ENCODE data around the gene ALMS1.
"Not testable (repeated sequence)": the region's sequence is repeated elsewhere in the genome, so short reads cannot be mapped to it uniquely, and the experiment has no call there.

The ALMS1 gene

GRCh38 chr2:73516033-73516432, 130.4 kb downstream of the ALMS1 start:
- DNase-seq (ENCODE audit: low spot score), result no peak

- no peak for DNase-seq (ENCODE audit: low spot score)
Observed at GRCh38 chr2:73528688-73529087, 143.1 kb downstream of the ALMS1 start.

GRCh38 chr2:73530773-73531172, 145.1 kb downstream of the ALMS1 start:
- DNase-seq (ENCODE audit: low spot score), result not testable (repeated sequence)

GRCh38 chr2:73532381-73532780, 146.7 kb downstream of the ALMS1 start:
- no peak for DNase-seq (ENCODE audit: low spot score)

GRCh38 chr2:73536133-73536840, 150.7 kb downstream of the ALMS1 start:
- DNase-seq (ENCODE audit: low spot score), result no peak

GRCh38 chr2:73560875-73561274, 175.2 kb downstream of the ALMS1 start:
- DNase-seq (ENCODE audit: low spot score), result not testable (repeated sequence)

- no peak for DNase-seq (ENCODE audit: low spot score)
Observed at GRCh38 chr2:73561422-73561821, 175.8 kb downstream of the ALMS1 start.

GRCh38 chr2:73564986-73565385, 179.3 kb downstream of the ALMS1 start:
- DNase-seq (ENCODE audit: low spot score), result no peak

GRCh38 chr2:73566288-73566878, 180.7 kb downstream of the ALMS1 start:
- DNase-seq (ENCODE audit: low spot score), result no peak

GRCh38 chr2:73575261-73575660, 189.6 kb downstream of the ALMS1 start:
- no peak for DNase-seq (ENCODE audit: low spot score)

GRCh38 chr2:73582364-73582763, 196.7 kb downstream of the ALMS1 start:
- DNase-seq (ENCODE audit: low spot score), result no peak

GRCh38 chr2:73588177-73588576, 202.5 kb downstream of the ALMS1 start:
- no peak for DNase-seq (ENCODE audit: low spot score)

- no peak for DNase-seq (ENCODE audit: low spot score)
Observed at GRCh38 chr2:73593680-73594079, 208.0 kb downstream of the ALMS1 start.

- DNase-seq (ENCODE audit: low spot score), result no peak
Observed at GRCh38 chr2:73594251-73594650, 208.6 kb downstream of the ALMS1 start.

GRCh38 chr2:73601780-73602179, 216.1 kb downstream of the ALMS1 start:
- no peak for DNase-seq (ENCODE audit: low spot score)

GRCh38 chr2:73603099-73603588, 217.5 kb downstream of the ALMS1 start:
- DNase-seq (ENCODE audit: low spot score), result not testable (repeated sequence)

GRCh38 chr2:73604589-73604988, 219.0 kb downstream of the ALMS1 start:
- DNase-seq (ENCODE audit: low spot score), result not testable (repeated sequence)

GRCh38 chr2:73610111-73610510, 224.5 kb downstream of the ALMS1 start:
- no peak for DNase-seq (ENCODE audit: low spot score)

GRCh38 chr2:73611193-73611592, 225.6 kb downstream of the ALMS1 start:
- no peak for DNase-seq (ENCODE audit: low spot score)

GRCh38 chr2:73611867-73612266, 226.2 kb downstream of the ALMS1 start:
- no peak for DNase-seq (ENCODE audit: low spot score)

GRCh38 chr2:73614105-73614504, 228.5 kb downstream of the ALMS1 start:
- no peak for DNase-seq (ENCODE audit: low spot score)

GRCh38 chr2:73614997-73615396, 229.4 kb downstream of the ALMS1 start:
- DNase-seq (ENCODE audit: low spot score), result no peak

- not testable (repeated sequence) for DNase-seq (ENCODE audit: low spot score)
Observed at GRCh38 chr2:73619925-73620324, 234.3 kb downstream of the ALMS1 start.

GRCh38 chr2:73624036-73624435, 238.4 kb downstream of the ALMS1 start:
- DNase-seq (ENCODE audit: low spot score), result not testable (repeated sequence)

Data from CD4-positive, alpha-beta T cell treated with Interleukin-6 at 100 ng/mL for 8 hours (primary cell).